ENCODE results near the gene SPAG7.
A peak's percentile ranks its signal among the peaks of the same experiment; 100 is the strongest.

Gene SPAG7, protein sequence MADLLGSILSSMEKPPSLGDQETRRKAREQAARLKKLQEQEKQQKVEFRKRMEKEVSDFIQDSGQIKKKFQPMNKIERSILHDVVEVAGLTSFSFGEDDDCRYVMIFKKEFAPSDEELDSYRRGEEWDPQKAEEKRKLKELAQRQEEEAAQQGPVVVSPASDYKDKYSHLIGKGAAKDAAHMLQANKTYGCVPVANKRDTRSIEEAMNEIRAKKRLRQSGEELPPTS

DNA sequence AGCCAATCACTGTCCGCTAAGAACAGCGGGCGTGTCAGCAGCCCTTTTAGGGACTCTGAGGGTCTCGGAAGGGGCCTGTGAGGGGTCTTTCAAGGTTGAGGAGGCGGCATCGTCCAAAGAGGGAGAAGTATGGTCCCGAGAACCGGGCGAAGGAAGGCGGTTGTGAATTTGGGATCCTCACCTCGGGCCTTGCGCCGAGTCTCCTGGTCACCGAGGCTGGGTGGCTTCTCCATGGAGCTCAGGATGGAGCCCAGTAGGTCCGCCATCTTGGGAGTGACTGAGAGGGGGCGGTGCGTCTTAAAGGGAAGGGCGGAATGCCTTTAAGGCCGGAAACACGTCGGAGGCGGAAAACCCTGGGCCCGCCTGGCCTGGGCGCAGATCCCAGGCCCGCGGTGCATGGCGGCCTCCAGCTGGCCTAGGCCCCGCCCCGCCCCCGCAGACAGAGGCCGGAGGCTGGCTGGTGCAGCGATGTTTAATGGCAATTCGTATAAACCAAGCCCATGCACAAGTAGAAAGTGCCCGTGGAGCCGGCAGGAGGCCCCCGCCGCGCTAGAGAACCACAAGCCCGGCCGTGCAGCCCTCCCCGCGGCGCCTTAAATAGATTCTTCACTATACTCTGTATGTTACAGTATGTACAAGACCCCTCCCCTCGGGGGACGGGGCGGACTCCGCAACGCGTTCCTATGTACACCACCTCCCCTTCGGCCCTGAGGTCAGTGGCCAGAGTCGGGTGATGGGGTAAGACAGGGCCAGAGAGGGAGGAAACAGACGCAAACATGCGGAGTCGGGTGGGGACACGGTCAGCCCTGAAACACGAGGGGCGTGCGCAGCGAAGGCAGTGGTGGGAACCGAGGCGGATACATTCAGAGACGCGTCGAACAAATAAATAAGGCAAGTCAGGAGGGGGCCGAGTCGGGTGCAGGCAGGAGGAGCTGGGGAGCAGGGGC, at the start of gene SPAG7:
SPAG7 (minus strand) TSS at position 279 of the 947 bp plus-strand sequence; CDS start at position 266, 13 bp downstream.
- DNase-seq (ENCODE audit: low read depth), result peak; percentile 97

DNA sequence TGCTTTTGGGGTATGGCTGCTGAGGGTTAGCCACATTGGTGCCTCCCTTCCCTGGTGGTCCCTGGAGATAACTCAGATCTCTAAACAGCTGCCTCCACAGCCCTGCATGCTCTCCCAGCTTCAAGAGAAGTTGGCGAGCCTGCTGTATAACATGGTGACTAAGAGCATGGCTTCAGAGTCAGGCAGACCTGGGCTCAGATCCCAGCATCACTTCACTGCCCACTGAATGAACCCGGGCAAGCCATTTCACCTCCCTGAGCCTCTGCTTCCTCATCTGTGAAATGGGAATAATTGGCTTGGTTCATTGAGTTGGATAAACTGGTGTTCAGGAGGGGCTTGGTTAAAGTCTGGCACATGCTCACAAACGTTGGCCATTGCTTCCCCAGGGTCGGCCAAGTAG, 46.7 kb upstream of the SPAG7 start:
- no peak for DNase-seq (ENCODE audit: low read depth)

DNA sequence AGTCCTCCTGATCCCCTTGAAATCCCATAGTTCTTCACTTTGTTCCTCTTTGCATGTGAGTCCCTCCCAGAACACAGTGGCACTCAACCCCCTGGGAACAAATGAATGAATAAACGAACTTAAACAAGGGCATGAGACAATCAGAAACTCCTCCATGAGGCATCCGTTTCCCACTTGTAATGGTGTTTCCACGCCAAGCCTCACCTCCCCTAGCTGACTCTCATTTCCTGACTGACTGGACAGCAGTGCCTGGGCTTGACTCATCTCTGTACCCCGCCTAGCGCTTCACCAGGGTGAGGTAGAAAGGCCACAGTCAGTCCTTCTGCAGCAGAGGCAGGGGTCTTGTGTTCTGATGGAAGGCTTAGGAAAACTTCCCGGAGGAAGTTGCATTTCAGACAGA, 44.3 kb upstream of the SPAG7 start:
- DNase-seq (ENCODE audit: low read depth), result peak; percentile 35

DNA sequence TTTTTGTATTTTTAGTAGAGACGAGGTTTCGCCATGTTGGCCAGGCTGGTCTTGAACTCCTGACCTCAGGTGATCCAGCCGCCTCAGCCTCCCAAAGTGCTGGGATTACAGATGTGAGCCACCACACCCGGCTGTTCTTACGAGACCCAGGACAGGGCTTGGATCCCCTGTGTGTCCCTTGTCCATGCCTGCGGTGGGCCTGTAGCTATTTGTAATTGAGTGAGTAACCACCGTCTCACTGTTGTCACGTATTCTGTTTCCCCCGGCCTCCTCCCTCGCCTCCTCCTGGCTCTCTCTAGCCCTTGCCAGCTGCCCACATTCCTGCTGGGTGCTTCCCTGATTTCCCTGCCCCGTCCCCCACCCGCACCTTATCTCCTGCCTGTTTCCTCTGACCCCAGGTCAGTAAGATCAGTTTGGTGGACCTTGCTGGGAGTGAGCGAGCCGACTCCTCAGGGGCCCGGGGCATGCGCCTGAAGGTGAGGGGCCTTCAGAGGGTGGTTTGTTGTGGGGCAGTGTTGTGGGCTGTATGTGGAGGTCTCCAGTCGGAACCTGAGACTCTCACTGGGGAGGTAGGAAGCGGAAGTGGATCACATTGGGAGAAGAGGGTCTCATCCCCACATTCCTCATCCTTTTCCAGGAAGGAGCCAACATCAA, 35.7 kb upstream of the SPAG7 start:
- DNase-seq (ENCODE audit: low read depth), result no peak

DNA sequence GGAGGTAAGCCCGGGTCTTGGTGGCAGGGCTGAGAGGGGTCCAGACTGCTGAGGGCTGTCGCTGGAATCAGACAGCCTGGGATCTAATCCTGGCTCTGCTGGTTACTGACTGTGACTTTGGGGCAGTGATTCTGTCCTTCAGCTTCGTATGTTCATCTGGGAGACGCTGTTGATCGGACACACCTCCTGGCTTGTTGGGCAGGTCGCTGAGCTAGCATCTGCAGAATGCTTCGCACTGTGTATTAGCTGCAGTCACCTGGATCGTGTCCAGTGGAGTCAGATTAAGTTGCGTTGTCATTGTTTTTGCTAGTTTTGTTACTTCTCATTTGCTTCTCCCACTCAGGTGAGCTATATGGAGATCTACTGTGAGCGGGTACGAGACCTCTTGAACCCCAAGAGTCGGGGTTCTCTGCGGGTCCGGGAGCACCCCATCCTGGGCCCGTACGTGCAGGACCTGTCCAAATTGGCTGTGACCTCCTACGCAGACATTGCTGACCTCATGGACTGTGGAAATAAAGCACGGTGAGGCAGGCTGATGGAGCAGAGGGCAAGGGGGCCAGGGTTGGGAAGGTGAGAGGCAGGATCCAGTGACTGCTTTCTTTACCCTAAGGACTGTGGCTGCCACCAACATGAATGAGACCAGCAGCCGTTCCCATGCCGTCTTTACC, 34.6 kb upstream of the SPAG7 start:
- no peak for DNase-seq (ENCODE audit: low read depth)

DNA sequence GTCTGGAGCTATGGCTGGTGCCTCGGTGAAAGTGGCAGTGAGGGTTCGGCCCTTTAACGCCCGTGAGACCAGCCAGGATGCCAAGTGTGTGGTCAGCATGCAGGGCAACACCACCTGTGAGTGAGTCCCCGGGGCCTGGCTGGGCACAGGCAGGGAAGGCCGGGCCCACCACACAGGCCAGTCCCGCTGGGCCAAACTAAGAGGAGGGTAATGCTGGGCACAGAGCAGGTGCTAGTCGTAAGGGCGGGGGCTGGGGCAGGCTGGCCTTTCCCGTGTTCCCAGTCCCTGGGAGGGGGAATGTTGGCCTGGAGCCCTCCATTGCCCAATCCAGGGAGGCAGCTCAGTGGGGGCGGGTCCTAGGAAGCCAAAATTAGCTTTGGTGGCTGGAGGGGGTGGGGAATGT, 32.6 kb upstream of the SPAG7 start:
- no peak for DNase-seq (ENCODE audit: low read depth)

DNA sequence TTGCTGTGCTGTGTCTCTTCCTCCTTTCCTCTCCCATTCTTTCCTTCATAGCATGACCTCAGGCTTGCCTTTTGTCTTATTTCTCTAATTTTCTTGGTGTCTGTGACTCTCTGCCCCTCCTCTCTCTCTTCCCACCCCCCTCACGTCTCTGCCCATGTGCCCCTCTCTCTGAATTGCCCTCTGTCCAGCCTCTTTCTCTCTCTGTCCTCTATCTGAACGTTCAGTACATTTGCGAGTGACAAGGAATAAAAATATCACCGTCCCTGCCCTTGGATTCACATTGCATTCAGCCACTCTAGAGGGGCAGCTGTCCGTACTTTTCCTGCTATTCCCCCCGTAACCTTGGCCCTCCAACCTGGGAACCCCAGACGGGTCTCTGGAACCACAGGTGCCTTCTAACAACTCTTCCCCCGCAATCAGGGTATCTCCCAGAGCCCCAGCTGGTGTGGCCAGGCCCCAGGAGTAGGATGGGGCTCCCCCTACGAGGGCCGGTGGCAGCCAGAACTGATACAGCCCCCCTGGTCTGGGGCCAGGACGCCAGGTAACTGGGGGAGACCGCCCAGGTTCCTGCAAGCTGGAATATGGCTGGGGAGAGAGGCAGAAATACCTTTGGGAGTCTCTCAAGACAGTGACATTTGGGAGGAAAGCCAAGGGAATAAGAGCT, 31.9 kb upstream of the SPAG7 start:
- no peak for DNase-seq (ENCODE audit: low read depth)

DNA sequence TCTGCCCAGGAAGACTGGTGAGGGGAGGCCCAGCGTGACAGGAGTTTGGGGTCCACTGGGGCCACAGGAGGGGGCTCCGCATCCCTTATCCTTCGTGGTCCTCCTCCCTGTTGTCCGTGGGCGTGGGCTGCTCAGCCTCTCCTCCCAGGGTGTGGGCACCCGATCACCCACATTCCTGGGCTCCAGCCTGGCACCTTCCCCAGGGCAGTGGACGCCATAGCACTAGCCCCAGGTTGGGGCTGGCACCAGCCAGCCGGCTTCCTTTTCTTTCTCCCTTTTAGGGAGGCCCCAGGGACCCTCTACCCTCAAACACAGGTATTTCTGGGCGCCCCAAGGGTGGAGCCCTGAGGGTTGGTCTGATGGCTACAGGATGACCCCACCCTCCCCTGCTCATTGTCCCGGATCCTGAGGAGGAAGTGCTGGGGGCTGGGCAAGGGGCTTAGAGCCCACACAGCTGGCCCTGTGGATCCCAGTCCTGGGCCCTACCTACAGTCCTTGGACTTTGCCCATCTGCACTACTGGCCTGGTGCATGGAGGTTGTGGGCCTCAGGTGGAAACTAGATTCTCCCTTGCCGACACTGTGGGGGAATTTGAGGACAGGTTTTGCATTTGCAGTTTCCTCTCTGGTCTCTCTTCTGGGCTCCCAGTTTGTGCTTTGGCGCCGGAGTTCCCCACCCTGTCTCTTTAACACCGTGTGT, 31.3 kb upstream of the SPAG7 start:
- no peak for DNase-seq (ENCODE audit: low read depth)

DNA sequence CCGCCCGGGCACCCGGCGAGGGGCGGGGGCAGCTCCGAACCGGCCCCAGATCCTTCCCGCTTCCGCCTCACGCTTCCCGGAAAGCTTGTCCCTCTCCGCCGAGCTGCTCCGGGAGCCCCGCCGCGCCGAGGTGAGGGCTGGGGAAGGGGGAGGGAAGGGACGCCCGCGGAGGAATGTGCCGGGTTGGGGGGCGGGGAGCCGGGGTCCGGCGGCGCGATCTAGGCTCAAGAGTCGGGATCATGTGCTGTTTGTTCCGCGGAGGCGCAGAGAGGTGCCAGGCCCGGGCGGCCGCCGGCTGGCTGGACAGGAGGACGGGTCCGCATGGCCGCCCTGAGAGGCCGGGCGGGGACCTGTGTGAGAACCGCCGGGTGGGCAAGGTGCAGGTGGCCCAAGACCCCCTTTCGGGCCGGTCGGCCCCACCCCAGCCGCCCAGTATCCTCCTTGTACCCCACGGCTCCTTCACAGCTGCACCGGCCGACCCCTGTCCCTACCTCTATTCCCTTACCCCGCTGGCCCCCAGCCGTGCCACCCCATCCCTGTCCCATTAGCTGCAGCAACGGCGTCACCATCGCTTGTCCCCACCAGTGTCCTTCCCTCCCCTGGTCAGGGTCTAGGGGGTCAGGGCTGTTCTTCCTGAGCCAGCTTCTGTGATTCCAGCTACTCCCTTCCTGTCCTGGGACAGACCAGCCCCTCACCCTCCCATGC, 30.6 kb upstream of the SPAG7 start:
- no peak for DNase-seq (ENCODE audit: low read depth)

DNA sequence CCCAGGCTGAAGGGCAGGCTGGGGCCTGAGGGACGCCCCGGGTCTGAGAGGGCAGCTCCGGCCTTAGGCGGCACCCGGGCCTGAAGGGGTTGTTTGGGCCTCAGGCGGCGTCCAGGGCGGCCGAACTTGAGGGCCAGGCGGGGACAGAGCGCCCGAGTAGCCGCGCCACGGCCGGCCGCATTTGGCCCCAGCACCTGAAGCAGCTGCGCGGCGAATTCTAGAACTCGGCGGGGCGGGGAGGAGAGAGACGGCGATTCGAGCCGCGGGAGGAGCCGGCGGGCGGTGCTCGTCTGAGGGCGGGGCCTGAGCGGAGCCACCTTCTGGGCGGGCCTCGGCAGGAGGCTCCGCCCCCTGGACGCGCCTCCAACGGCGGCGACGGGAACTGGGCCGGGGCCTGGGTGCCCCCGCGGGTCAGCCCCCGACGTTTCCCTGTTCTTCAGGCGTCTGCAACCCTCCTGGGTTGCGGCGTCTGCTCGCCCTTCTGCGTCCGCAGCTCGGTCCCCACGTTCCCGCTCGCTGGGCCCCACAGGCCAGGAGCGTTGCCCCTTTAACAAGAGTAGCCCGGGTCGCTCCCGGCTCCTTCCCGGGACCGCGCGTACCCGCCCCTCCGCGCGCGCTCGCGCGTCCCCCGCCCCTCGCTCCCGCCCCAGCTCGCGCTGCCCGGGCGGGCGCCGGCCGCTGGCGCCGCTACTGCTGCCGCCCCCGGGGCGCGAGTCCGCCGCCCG, 29.8 kb upstream of the SPAG7 start, which contains the start of the genes INCA1 and KIF1C:
INCA1 (minus strand) TSS at position 221 of the 725 bp plus-strand sequence. CDS start 3,085 bp downstream, outside the sequence.
KIF1C (plus strand) TSS at position 649 of the 725 bp plus-strand sequence. CDS start 2,297 bp downstream, outside the sequence.
- DNase-seq (ENCODE audit: low read depth), result peak; percentile 65

DNA sequence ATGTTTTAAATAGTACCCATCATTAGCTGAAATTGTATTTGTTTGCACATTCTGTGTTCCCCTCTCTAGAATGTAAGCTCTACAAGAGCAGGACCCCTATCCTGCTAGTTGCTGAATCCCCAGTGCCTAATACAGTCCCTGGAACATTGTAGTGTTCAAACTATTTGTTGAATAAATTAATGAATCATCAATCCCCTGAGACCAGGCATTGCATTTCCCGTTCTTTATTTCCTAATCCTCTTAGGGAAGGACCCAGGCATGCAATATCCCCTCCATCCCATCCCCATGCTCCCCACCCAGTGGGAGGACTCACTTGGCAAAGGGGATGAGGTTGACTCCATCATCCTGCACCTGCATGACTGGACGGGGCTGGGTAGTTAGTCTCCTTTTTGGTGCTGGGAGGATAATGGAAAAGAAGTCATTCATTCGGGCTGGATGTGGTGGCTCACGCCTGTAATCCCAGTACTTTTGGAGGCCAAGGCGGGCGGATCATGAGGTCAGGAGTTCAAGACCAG, 26.5 kb upstream of the SPAG7 start:
- no peak for DNase-seq (ENCODE audit: low read depth)

DNA sequence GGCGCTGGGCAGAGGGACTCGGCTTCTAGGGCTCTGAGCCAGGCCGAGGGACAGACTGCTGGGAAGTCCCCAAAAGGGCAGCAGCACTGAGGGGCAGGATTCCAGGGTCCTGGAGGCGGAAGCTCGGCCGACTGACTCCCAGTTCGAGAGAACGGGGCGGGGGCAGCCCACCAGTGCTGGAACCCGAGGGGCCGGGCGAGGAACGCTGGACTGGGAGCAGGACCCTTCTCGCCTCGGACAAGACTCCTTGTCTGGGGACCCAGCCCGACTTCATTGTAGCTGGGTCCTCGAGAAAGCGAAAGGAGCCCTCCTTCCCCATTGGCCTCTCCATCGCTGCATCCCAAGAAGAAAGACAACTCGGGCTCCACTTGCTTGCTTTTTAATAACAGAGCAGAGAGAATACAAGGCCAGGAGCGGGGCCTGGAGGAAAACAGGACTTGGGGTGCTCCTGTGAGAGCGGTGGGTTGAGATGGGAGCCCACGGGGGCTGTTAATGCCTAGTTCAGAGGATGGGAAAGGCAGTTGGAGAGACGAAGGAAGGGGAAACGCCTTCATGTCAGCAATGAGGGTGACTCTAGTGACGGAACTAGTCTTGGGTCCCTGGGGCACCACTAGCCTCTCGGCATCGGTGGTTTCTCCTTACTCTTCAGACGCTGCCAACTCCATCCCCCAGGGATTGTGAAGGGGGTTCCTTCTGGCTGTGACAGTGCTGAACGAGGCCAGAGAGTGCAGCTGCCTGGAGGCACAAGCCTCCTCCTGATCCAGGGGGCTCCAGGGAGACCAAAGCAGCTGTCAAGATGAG, 20.4 kb upstream of the SPAG7 start:
- DNase-seq (ENCODE audit: low read depth), result no peak

DNA sequence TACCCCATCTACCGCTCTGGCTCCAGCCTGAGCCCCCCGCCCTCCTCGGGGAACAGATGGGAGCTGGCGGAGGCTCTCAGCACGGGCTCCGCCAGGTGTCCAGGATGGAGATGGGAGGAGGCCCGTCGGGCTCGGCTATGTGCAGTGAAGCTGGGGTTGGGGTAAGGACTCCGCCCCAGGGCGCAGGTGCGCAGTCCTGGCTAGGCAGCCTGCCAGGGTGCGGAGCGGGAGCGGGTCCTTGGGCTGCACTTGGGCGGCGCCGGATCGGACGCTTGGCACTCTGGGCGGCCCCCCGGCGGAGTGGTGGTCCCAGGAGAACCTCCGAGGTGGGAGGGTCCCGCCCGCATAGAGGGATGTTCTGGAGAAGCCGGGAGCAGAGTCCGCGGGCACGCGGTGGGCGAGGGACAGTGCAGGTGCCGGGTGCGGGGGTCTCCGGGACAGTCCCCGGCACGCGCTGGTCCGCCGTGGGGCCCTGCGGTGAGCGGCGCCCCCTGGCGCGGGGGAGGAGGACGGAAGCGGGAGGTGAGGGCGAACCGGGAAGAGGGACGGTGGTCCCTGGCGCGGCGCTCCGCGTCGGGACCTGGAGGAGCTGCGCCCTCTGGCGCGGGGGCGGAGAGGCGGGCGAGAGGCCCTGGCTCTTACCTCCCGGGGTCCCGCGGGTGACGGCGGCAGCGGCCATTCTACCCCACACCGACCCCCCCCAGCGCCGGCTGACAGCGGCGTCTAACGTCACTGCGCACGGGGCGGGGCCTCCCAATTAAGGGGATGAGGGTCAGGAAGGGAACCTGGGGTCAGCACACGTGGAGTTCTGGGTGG, 19.5 kb upstream of the SPAG7 start, which contains the start of gene CAMTA2:
CAMTA2 (minus strand) TSS at position 725 of the 816 bp plus-strand sequence. CDS start 1,453 bp downstream, outside the sequence.
- no peak for DNase-seq (ENCODE audit: low read depth)

DNA sequence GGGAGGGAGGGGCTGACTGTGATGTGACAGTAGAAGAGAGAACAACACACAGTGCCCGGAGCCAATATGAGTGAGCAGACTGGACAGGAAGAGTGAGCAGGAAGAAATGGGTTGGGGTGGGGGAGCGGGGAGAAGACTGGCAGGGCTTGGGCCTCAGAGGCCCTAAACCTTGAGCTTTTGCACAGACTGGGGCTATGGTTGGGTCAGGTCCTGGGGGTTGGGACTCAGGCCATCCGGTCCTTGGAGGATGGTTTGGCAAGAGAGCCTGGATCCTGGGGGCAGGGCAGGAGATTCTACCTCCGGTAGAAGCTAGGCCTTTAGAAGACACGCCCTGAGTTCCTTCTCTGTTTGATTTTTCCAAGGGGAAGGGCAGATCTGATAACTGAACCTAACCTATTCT, 18.8 kb upstream of the SPAG7 start:
- DNase-seq (ENCODE audit: low read depth), result no peak

DNA sequence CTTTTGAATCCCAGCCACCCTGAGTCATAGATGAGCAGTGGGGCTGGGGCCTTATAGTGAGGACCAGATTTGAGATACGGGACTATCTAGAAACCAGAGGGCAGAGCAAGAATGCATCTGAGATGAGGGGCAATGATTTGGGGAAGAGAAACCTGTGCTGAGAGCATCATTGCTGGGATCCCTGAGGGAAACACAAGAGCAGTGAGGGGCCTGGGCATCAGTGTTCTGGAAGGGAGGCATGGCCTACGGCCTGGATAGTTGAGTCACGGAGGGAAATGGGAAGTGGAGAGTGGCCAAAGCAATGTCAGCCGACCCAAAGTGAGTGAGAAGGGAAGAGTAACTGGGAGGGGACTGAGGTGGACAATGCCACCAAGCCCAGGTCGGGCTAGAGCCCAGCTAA, 14.7 kb upstream of the SPAG7 start:
- no peak for DNase-seq (ENCODE audit: low read depth)

DNA sequence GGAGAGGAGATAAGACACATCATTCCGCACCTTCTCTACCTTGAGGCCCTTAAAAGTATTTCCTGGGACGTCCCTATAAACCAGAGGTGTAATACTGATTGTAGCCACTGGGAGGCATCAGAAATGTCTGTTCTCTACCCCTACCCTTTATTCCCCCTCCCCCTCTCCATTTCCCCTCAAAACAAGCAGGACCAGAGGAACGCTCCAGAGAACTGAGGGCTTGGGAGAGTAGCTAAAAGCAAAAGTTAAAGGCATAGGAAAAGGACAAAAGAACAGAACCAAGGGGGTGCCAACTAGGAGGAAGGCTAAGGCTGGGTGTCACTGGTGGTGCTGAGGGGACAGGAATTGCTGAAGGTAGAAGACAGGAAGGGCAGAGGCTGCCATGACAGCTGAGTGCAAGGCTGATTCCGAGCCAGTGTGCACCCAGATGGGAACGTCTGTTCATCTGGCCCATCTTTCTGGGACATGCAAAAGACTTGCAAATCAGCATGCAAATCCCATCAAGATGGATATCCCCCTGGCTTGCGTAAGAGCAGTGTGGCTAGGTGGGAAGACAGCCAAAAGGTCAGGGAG, 13.1 kb upstream of the SPAG7 start:
- DNase-seq (ENCODE audit: low read depth), result no peak

DNA sequence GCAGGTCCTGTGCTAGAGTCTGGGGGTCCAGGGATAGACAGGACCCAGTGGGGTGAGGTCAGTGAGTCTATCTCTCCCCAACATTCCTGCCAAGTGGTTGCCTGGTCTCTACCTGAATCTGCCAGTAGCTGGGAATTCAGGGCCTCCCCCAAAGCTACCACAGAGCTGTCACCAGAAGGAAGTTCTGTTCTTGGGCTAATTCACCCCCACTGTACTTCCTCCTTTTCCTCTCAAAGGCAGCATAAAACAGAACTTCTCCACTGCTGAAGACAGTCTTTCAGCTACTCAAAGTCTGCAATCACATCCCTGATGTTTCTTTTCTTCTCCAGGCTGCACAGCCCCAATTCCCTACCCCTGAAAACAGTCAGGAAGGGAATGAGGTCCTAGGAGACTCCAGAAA, 11.1 kb upstream of the SPAG7 start:
- DNase-seq (ENCODE audit: low read depth), result no peak
